Astrocyte (in vitro differentiated cells and primary cell): ENCODE data around the gene MUC5AC.

Source experiments
- CTCF ChIP-seq: IDR thresholded peaks from 2 replicates; pipeline ENCODE4 v1.5.1; 2011; ENCODE audit warnings: low read depth, mild to moderate bottlenecking, inconsistent platforms, low read length, moderate library complexity; ENCODE audit not compliant: insufficient read depth
- EZH2 ChIP-seq: IDR thresholded peaks from 2 replicates; pipeline ENCODE4 v1.6.1; 2012; ENCODE audit warnings: mild to moderate bottlenecking, low read length, inconsistent platforms; ENCODE audit not compliant: insufficient read depth

DNA sequence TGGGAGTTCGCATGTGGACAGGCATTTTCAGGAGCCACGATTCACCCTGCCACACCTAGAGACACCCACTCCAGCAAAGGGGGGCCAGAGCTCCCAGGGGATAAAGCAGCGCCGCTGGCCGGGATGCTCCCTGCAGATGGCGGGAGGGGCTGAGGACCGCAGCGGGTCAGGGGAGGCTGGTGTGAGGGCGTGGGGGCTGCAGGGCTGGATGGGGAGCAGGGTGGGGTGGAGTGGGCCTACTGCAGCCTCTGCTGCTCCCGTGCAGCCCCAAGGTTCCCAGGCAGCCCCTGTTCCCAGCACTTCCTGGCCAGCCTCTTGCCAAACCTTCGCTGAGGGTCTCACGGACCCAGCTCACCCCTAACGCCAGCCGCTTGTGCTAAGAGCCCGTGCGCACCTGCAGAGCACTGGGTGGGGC, 78.2 kb downstream of the MUC5AC start:
- TF ChIP-seq CTCF (no peak), EZH2 (no peak)
